Endothelial cell of hepatic sinusoid (primary cell): ENCODE data around the gene SNRPA.

Experiments
- in situ Hi-C: cut with HindIII; loops from 2 replicates; pipeline ENCODE4 v1.10.0; 2017; ENCODE audit warnings: low sequenced_read_pairs

The SNRPA gene

DNA sequence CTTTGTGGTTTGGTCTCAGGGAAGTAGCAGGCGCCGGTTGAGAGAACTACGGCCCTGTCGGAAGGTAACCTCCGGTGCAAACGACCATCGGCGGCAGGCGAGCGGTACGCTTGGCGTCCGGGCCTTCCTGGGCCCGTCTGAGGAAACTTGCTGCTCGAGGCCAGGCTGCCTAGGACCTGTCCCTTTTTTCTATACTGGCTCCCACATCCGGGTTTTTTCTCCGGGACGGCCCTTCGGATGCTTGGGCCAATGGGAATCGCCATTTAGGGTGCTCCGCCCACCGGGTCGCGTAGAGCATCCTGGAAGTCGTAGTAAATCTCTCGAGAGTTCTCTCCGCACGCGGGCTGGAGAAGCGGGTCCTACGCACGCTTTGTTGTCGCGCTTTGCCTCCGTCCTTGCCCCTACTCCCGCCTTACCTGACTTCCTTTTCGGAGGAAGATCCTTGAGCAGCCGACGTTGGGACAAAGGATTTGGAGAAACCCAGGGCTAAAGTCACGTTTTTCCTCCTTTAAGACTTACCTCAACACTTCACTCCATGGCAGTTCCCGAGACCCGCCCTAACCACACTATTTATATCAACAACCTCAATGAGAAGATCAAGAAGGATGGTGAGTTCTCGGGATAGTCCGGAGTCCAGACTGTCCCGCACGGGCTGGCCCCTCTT, at the start of gene SNRPA:
TSS of gene SNRPA (plus strand) at position 330 of the 664 bp plus-strand sequence. CDS start at position 536, 206 bp downstream.
- in situ Hi-C loops = no loop called here

DNA sequence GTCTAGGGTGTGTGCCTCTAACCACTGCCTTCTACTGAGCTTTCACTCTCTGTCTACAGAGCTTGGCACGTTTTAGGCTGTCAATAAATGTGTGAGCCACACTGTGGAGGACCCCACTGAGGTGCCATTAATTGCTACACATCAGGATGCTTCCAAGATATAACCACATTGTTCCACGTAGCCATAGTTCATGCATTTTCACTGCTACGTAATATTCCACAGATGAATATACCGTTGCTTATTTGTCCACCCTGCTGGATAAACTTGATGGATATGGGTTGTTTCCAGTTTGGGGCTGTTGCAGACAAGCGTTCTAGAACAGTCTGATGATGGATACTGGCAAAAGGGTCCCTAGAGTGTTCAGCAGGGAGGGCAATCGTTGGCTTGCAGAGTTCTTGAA, 49.2 kb upstream of the SNRPA start:
- in situ Hi-C loops = no loop called here

DNA sequence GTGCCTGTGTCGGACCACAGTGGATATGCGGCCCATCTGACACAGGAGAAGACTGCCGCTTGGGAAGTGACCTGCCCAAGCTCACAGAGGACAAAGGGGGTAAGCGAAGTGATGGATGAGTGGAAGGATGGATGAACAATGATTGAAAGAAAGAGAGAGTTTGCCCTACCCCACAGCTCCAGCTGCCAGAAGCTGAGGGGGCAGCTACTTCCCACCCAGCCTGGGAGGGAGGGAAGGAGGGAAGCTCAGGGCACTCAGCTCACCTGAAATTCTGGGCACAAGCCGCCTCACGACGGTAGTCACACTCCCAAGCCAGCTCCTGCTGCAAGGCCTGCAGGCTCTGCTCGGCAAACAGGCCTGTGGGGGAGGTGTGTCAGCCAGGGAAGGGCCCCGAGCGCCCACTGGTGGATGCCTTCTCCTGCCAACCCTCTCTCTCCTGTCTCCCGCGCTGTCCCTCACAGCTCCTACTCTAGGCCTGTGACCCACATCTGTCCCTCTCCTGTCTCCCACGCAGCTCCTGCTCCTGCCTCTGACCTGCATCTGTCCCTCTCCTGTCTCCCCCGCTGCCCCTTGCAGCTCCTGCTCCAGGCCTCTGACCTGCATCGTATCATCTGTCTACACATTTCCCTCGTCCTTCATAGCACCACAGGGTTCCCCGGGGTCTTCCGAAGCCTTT, 48.5 kb upstream of the SNRPA start:
- in situ Hi-C loops = no loop called here

DNA sequence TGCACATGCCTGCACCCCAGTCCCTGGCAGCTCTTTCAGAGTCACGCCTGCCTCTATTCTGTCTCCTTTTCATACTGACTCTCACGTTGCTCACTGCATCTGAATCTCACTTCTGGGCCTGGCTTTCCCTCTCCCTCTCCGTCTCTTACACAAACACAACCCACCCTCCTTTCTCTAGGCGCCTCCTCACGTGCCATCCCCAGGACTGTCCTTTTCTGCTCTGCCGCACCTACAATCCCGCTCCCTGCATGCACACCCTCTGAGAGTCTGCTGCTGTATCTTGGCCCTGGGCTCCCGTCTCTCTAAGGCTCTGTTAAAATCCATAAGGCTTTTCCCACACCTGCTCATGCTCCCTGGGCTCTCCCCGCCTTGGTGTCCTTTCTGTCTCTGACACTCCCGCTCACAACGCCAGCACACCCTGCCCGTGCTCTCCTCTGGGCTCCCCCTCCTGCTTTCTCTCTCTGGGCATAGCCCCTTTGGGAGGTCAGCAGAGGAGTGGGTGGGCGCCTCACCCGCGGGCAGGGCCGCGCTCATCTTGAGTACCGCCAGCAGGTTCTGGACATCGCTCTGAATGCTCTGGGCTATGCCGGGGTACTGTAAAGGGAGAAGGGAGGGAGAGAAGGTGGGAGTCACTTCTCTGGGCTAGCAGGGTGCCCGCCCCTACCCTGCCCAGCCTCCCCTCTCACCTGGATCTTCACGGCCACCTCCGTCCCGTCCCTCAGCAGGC, 47.8 kb upstream of the SNRPA start:
- in situ Hi-C loops = no loop called here

DNA sequence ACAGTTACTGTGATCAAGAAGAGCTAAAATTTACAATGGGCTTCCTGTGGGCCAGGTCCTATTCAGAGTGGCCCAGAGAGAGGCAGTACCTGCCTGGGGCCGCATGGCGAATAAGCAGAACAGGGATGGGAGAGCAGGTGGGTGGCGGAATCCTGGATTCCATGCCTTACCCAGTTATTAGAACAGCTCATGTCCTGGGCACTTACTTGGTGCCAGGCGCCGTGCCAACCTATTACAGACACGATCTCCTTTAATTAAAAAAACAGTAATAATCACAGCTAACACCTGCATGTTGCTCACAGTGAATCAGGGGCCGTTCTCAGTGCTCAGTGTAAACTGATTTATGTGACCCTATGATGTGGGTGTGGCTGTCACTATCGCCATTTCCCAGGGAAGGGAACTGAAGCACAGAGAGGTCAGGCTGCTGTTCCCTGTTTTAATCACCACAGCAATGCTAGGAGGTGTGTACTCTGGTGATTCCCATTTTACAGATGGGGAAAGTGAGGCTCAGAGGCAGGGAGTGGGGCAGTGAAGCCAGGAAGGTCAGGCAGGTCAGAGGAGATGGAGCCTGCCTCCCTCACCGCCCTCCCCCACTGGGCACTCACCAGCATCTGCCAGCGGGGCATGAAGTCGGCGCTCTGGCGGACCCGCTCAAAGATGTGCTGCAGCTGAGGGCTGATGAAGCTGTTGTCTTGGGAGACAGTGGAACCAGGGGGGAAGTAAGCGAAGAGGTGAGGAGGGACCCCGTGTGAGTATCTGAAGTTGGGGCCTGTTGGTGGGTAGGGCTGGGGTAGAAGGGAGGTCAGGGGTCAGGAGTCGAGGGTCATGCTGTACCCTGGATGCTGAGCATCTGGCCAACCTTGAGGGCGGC, 46.3 kb upstream of the SNRPA start:
- in situ Hi-C loops = no loop called here

DNA sequence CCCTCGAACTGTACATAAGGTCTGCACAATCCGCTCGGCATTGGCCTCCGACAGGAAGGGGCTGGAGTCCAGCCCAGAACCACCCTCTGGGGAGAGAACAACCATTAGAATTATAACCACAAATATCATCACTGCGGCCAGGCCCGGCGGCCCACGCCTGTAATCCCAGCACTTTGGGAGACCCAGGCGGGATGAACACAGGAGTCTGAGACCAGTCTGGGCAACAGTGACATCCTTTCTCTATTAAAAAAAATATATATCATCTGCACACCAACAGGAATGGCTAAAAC, 45.7 kb upstream of the SNRPA start:
- in situ Hi-C loops = no loop called here

DNA sequence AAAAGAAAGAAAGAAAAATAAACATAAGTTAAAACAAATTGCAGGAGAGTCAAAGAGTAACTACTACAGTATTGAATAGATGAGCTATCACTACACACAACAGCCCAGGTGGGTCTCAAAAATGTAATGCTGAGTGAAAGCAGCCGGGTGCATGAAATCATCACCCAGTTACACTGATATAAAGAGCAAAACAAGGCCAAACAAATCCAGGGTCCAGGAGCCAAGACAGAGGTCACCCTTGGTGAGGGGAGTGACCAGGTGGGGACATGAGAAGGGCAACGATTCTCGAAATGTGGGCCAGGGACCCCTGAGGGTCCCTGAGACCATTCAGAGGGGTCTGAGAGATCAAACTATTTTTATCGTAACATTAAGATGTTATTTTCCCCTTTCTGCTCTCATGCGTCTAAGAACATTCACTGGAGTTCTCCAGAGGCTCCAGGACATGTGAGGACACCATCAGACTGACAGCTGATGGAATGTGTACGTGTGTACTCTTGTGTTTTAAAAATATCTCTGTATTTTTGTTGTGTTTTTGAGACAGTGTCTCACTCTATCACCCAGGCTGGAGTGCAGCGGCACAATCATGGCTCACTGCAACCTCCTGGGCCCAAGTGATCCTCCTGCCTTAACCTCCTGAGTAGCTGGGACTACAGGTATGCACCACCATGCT, 44.9 kb upstream of the SNRPA start:
- in situ Hi-C loops = no loop called here

DNA sequence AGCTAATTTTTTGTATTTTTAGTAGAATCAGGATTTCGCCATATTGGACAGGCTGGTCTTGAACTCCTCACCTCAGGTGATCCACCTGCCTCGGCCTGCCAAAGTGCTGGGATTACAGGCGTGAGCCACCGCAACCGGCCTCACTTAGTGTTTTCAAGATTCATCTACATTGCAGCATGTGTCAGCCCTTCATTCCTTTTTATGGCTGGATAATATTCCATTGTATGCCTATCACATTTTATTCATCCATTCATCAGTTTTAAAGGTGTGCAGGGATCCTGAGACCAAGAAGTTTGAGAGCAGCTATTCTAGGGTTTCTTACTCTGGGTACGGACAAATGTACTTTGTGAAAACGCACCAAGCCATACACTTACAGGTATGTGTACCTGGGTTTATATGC, 43.4 kb upstream of the SNRPA start:
- in situ Hi-C loops = no loop called here

DNA sequence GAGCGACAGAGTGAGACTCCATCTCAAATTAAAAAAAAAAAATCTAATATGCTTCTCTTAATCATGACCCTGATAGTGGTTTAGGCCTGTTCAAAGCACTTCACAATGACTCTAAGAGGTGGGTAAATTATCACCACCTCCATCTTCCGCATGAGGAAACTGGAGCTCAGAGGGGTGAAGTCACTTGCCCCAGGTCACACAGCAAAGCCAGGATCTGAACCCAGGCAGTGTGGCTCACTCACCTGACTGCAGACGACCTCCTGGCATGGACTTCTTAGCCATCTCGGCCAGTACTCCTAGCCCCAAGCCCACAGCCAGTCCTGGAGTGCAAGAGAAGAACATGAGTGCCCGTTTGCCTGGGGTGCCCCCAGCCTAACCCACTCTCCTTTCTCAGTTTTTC, 41.2 kb upstream of the SNRPA start:
- in situ Hi-C loops = no loop called here

DNA sequence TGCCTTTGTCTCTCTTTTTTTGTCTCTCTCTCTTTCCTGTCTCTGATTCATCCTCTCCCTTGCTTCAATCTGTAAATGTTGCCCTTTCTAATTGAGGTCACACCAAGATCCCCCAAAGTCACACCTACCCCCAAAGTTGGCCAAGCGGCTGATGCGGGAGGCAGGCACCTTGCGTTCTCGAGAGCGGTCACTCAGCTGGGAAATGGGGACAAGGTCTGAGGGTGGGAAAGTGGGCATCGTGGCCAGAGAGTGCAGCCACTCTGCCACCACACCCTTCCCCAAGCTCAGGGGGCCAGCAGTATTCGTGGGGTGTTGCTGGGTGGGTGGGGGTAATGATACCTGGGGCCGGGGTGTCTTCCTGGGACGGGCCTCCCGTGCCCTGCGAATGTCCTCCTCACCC, 37.1 kb upstream of the SNRPA start:
- in situ Hi-C loops = no loop called here

DNA sequence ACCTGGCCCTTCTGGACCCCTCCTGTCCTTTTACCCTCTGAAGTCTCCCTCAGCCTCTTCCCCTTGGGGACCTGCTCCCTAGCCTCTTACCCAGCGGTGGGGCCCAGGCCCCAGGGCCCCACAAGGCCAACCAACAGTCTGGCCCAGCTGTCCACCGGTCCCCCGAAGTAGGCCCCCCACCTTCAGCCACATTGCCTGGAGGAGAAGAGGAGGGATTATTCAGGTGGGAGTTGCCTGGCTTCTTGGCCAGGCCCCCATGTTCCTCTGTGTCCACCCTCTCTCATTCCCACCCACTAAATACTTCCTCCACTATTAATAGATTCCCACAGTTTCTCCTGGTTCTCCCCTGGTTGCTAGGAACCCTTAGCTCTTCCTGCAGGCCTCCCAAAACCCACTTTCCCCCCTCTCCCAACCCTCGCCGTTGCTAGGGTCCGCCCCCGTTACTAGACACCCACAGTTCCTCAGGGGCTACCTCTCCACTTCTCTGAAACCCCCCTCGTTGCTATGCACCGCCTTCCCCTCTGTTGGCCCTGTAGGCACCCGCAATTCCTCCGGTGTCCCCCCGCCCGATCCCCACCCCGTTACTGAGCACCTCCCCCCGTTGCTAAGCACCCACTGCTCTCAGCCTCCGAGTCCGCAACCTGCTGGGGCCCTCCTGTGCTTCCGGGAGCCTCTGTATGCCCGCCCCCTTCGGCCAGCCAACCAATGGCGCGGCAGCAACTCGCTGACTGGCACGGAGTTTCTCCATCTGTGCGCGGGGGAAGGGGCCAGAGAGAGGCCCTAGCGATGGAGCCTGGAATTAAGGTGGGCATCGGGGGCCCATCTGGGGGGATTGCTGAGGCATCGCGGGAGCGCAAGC, 36.3 kb upstream of the SNRPA start:
- in situ Hi-C loops = no loop called here

DNA sequence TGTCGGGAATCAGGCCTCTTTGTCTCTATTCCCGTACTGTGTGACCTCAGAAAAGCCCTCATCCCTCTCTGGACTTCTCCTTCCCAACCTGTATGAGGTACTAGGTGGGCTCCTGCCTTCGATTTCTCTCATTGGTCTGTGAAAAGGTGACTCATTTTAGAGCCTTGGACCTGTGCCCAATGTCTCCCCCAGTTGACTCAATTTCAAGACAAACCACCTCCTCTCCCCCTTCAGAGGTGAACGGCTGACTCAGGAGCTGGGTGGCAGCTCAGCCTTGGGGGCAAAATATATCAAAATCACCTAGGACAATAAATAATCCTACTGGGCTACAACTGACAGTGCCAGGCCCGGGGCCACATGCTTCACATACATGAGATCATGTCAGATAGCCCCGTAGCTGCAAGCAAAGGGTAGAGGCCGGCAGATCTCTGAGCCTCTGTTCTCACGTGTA, 34.9 kb upstream of the SNRPA start:
- in situ Hi-C loops = no loop called here

DNA sequence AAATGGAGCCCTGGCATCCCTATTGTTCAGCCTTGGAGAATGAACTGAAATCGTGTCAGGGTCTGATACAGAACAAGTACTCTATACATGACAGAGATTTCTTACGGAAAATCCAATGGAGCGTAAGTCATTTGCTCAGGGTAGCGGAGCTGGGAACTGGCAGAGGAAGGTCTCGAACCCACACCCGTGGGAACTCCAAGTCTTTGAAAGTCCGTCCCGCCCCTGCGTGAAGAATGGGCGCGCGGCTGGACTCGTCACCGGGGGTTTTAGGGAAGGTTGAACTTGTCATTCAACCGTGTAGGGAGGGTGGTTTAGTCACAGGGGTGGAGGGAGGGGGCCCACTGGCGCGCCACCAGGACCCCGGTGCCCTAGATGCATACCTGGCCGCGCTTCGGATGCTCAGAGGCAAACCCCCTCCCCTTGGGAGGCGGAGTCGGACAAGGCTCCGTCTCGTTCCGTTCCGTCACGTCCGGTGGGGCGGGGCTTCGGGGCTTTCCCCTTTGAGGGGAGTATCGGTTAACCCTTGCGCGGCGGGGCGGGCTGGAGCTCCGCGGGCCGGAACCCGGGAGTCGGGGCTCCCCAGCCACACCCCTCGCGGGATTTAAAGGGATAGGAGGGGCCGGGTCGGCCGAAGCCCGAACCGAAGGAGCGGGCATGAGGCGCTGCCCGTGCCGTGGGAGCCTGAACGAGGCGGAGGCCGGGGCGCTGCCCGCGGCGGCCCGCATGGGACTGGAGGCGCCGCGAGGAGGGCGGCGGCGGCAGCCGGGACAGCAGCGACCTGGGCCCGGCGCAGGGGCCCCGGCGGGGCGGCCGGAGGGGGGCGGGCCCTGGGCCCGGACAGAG, 34.3 kb upstream of the SNRPA start, which contains the start of the genes COQ8B and ITPKC:
TSS of gene COQ8B (minus strand) at position 405 of the 843 bp plus-strand sequence. CDS start 2,254 bp downstream, outside the sequence.
TSS of gene ITPKC (plus strand) at position 631 of the 843 bp plus-strand sequence. CDS start at position 655, 24 bp downstream.
- in situ Hi-C loops = no loop called here

DNA sequence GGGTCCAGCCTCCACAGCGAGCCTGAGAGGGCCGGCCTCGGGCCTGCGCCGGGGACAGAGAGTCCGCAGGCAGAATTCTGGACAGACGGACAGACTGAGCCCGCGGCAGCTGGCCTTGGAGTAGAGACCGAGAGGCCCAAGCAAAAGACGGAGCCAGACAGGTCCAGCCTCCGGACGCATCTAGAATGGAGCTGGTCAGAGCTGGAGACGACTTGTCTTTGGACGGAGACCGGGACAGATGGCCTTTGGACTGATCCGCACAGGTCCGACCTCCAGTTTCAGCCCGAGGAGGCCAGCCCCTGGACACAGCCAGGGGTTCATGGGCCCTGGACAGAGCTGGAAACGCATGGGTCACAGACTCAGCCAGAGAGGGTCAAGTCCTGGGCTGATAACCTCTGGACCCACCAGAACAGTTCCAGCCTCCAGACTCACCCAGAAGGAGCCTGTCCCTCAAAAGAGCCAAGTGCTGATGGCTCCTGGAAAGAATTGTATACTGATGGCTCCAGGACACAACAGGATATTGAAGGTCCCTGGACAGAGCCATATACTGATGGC, 33.6 kb upstream of the SNRPA start:
- in situ Hi-C loops = no loop called here

DNA sequence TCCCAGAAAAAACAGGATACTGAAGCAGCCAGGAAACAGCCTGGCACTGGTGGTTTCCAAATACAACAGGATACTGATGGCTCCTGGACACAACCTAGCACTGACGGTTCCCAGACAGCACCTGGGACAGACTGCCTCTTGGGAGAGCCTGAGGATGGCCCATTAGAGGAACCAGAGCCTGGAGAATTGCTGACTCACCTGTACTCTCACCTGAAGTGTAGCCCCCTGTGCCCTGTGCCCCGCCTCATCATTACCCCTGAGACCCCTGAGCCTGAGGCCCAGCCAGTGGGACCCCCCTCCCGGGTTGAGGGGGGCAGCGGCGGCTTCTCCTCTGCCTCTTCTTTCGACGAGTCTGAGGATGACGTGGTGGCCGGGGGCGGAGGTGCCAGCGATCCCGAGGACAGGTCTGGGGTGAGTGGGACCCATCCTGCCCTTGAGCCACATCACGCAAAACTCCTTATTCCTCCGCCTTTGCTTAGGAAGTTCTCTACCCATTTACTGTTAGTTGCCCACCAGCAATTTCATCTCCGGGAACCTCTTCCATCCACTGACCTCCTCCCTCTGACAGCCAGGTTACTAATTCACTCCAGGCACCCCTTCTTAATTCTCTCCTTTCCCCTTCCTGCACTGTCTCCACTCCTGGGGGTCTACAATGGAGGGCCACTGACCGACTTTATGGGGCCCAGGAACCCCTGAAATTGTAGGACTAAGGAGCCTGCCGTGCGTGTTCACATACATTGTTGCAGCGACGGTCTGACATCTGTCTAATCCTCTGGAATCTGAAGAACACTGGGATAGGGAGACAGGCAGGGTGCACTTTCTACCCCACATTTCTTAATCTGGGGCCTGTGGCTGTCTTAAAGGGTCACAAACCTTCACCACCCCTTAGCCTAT, 32.9 kb upstream of the SNRPA start:
- in situ Hi-C loops = no loop called here

DNA sequence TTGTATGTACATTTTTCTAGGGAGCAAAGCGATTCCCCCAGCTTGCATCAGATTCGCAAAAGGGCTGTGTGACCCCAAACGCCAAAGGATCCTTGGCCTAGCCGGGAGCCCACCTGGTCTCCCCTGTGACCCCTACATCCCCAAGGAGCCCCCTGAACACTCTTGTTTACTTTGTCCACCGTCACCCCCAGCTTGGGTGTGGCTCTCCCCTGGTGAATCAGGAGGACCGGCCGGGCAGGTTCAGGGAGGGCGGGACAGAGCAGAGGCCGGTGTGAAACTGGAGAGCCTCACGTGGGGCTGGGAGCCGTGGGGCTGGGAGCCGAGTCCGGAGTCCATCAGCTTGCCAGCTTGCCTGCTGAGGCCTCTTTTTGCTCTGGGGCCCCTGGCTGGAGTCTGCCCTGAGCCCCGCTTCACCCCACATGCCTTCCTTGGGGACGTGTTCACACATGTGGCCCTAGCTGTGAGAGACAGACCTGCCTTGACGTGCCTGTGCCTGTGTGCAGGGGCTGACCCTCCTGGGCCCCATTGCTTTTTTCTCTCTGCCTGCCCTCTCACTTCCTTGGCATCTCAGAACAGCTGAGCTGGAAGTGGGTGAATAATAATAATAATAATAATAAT, 32.1 kb upstream of the SNRPA start:
- in situ Hi-C loops = no loop called here

DNA sequence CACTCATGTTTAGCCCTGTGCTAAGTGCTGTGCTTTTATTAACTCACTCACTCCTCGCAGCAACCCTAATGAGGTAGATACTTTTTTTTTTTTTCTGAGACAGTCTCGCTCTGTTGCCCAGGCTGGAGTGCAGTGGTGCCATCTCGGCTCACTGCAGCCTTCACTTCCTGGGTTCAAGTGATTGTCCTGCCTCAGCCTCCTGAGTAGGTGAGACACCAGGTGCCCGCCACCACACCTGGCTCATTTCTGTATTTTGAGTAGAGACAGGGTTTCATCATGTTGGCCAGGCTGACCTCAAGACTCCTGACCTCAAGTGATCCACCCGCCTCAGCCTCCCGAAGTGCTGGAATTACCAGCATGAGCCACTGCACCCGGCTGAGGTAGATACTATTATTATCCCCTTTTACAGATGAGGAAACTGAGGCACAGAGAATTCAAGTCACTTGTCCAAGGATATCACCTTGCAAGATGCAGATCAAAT, 31.5 kb upstream of the SNRPA start:
- in situ Hi-C loops = no loop called here
